ENCODE data around the gene ALPP. TPM values are rescaled to one million over a fixed set of nuclear protein-coding genes. Genes with fewer than 3 reads are reported as not detected.

ALPP gene
- total RNA-seq, 2 donors from 2014 or later = 0.11 to 0.37 TPM

GRCh38 chr2:232416521-232417470, 38.2 kb downstream of the ALPP start:
- no peak overlapping the region for H3K27ac ChIP-seq
- no peak overlapping the region for H3K4me3 ChIP-seq
- peaks cover 41% of the 10 kb centered on the region for H3K27me3 ChIP-seq
- no peak overlapping the region for H3K9ac ChIP-seq (ENCODE audit: low read depth in 2 of 2, low read length in 2 of 2)
- H3K9me3 ChIP-seq = no peaks in the 10 kb centered on the region
- intact Hi-C loops (cut with DNase I) = no loop called here
- no peak for TF ChIP-seq CTCF (IDR thresholded peaks at IDR 0.05)
- H3K36me3 ChIP-seq = no peaks in the 10 kb centered on the region
- DNase-seq = no peak
- peaks cover 6% of the 10 kb centered on the region for H3K4me1 ChIP-seq

GRCh38 chr2:232417489-232417888, 38.9 kb downstream of the ALPP start:
- Histone ChIP-seq H3K9ac (ENCODE audit: low read depth in 2 of 2, low read length in 2 of 2) (no peak overlapping the region), H3K4me1 (peaks cover 6% of the 10 kb centered on the region), H3K9me3 (no peaks in the 10 kb centered on the region), H3K36me3 (no peaks in the 10 kb centered on the region), H3K27me3 (peaks cover 41% of the 10 kb centered on the region), H3K4me3 (no peak overlapping the region), H3K27ac (no peak overlapping the region)
- no peak for DNase-seq
- intact Hi-C loops (cut with DNase I) = no loop called here
- no peak for TF ChIP-seq CTCF (IDR thresholded peaks at IDR 0.05)

- Histone ChIP-seq H3K9me3 (no peaks in the 10 kb centered on the region), H3K4me1 (peaks cover 6% of the 10 kb centered on the region), H3K27me3 (peaks cover 41% of the 10 kb centered on the region), H3K36me3 (no peaks in the 10 kb centered on the region), H3K27ac (no peak overlapping the region), H3K9ac (ENCODE audit: low read depth in 2 of 2, low read length in 2 of 2) (no peak overlapping the region), H3K4me3 (no peak overlapping the region)
- DNase-seq = no peak
- intact Hi-C loops (cut with DNase I) = no loop called here
- no peak for TF ChIP-seq CTCF (IDR thresholded peaks at IDR 0.05)
Measured at GRCh38 chr2:232418056-232418455, 39.5 kb downstream of the ALPP start.

GRCh38 chr2:232418466-232419244, 40.1 kb downstream of the ALPP start:
- Histone ChIP-seq H3K36me3 (no peaks in the 10 kb centered on the region), H3K4me1 (peaks cover 6% of the 10 kb centered on the region), H3K27me3 (peaks cover 41% of the 10 kb centered on the region), H3K27ac (no peak overlapping the region), H3K9ac (ENCODE audit: low read depth in 2 of 2, low read length in 2 of 2) (no peak overlapping the region), H3K4me3 (peak overlapping the region; percentile 29), H3K9me3 (no peaks in the 10 kb centered on the region)
- no peak for TF ChIP-seq CTCF (IDR thresholded peaks at IDR 0.05)
- intact Hi-C loops (cut with DNase I) = no loop called here
- DNase-seq = no peak

- no peak for TF ChIP-seq CTCF (IDR thresholded peaks at IDR 0.05)
- H3K36me3 ChIP-seq = no peaks in the 10 kb centered on the region
- H3K27me3 ChIP-seq = peaks cover 41% of the 10 kb centered on the region
- DNase-seq = no peak
- H3K9ac ChIP-seq (ENCODE audit: low read depth in 2 of 2, low read length in 2 of 2) = no peak overlapping the region
- no peak overlapping the region for H3K27ac ChIP-seq
- H3K4me3 ChIP-seq = peak overlapping the region; percentile 29
- H3K9me3 ChIP-seq = no peaks in the 10 kb centered on the region
- H3K4me1 ChIP-seq = peaks cover 6% of the 10 kb centered on the region
- intact Hi-C loops (cut with DNase I) = no loop called here
Measured at GRCh38 chr2:232419245-232420072, 40.9 kb downstream of the ALPP start.
